HepG2 (cell line): Measurements from ENCODE around the gene FBXO4. TPM values are rescaled to one million over a fixed set of nuclear protein-coding genes. Genes with fewer than 3 reads are reported as not detected.

Experiments used
- ATAC-seq: fragments of 200-7000 bp; cut with Tn5 transposase; 3 replicates; pipeline ENCODE4 v1.9.1; 2020; ENCODE audit warnings: mild to moderate bottlenecking, moderate library complexity
- BruUV-seq: library from RNA; stranded (reverse); fragments of 400-500 nt; replicated peaks from 2 replicates; lab custom pipeline; 2021; lab: Mats Ljungman, UMichigan
- CTCF ChIA-PET: fragments of 300-600 bp; formaldehyde crosslinking; extraction: SDS; loops from one replicate; lab custom pipeline; 2021; ENCODE audit warnings: low total read pairs, inconsistent platforms, low intra/inter-chr PET ratio; lab: Yijun Ruan, JAX
- POLR2A ChIA-PET: fragments of 350-600 bp; sonication (Branson Sonifier 250); formaldehyde crosslinking; loops from one replicate; lab custom pipeline; 2020; ENCODE audit warnings: antibody characterized with exemption, inconsistent platforms; lab: Yijun Ruan, JAX
- DNase-seq: peaks from one replicate; pipeline ENCODE4 v3.0.0-alpha.2; 2015; ENCODE audit warnings: low spot score
- FAIRE-seq: peaks from 3 replicates; lab custom pipeline; 2011; peaks lifted over from hg19 to GRCh38; lab: Jason Lieb, UNC
- H2AFZ ChIP-seq: one replicate; pipeline ENCODE4 v1.6.1; 2011; ENCODE audit warnings: low read length, inconsistent platforms
- H3K27ac ChIP-seq: fragments of 300-600 bp; 3 replicates; pipeline ENCODE4 v1.8.0; 2011; ENCODE audit warnings: mixed run types, mild to moderate bottlenecking, mixed read lengths, low read length, inconsistent platforms; ENCODE audit not compliant: insufficient read depth; ENCODE audit errors: extremely low read length
- H3K27me3 ChIP-seq, 2 experiments: fragments of 200-600 bp in 1 of 2; 2 replicates in 1 of 2; 3 replicates in 1 of 2; pipeline versions ENCODE4 v1.6.0 to v1.8.0; 2011; ENCODE audit warnings: low read length in 2 of 2, mild to moderate bottlenecking in 2 of 2, moderate library complexity in 2 of 2, inconsistent platforms in 1 of 2; ENCODE audit not compliant: insufficient read depth in 2 of 2, control insufficient read depth in 1 of 2
- H3K36me3 ChIP-seq, 2 experiments: fragments of 200-600 bp in 1 of 2; replicated peaks in 1 of 2; 2 replicates in 1 of 2; 3 replicates in 1 of 2; pipeline versions ENCODE4 v1.5.1 to v1.8.0; 2011; ENCODE audit warnings: low read length in 2 of 2, inconsistent platforms in 1 of 2; ENCODE audit not compliant: insufficient read depth in 2 of 2, control insufficient read depth in 1 of 2
- H3K4me1 ChIP-seq: 2 replicates; pipeline ENCODE4 v1.5.1; 2012; ENCODE audit warnings: low read length, inconsistent platforms; ENCODE audit not compliant: insufficient read depth
- H3K4me2 ChIP-seq: 2 replicates; pipeline ENCODE4 v1.6.0; 2011; ENCODE audit warnings: low read depth, low read length, inconsistent platforms
- H3K4me3 ChIP-seq, 3 experiments: fragments of 200-600 bp in 1 of 3; sonication (generic), shearing (Covaris generic) in 1 of 3; replicated peaks in 1 of 3; 2 replicates each; pipeline ENCODE4 v1.5.1; 2011 to 2016; ENCODE audit warnings: low read length in 3 of 3, inconsistent platforms in 2 of 3, low read depth in 2 of 3, mild to moderate bottlenecking in 2 of 3, control low read depth in 1 of 3, mixed read lengths in 1 of 3; ENCODE audit not compliant: insufficient read depth in 1 of 3
- H3K79me2 ChIP-seq: one replicate; pipeline ENCODE4 v1.6.1; 2011; ENCODE audit warnings: low read length, inconsistent platforms; ENCODE audit not compliant: insufficient read depth
- H3K9ac ChIP-seq: 2 replicates; pipeline ENCODE4 v1.6.0; 2011; ENCODE audit warnings: mild to moderate bottlenecking, low read depth, low read length, inconsistent platforms; ENCODE audit not compliant: insufficient read depth
- H3K9me3 ChIP-seq: 2 replicates; pipeline ENCODE4 v1.5.1; 2012; ENCODE audit warnings: mild to moderate bottlenecking, low read length
- H4K20me1 ChIP-seq: 2 replicates; pipeline ENCODE4 v1.6.0; 2011; ENCODE audit warnings: inconsistent platforms, mild to moderate bottlenecking, low read length, moderate library complexity; ENCODE audit not compliant: insufficient read depth
- ATF2 ChIP-seq: sonication (generic); formaldehyde crosslinking; IDR thresholded peaks from 2 replicates; pipeline ENCODE4 v1.4.0; 2020; ENCODE audit warnings: missing genetic modification reagents
- FUBP1 ChIP-seq: sonication (generic); formaldehyde crosslinking; IDR thresholded peaks from 2 replicates; pipeline ENCODE4 v1.5.1; 2020; ENCODE audit warnings: missing genetic modification reagents, mild to moderate bottlenecking, borderline replicate concordance
- HHEX ChIP-seq: IDR thresholded peaks from 2 replicates; pipeline ENCODE4 v1.6.1; 2016; ENCODE audit warnings: control low read depth
- MXD3 ChIP-seq: IDR thresholded peaks from 2 replicates; pipeline ENCODE4 v1.6.1; 2016; ENCODE audit warnings: mild to moderate bottlenecking, missing biosample characterization, missing genetic modification reagents
- SP140L ChIP-seq: sonication (generic); formaldehyde crosslinking; IDR thresholded peaks from 2 replicates; pipeline ENCODE4 v1.4.0; 2020; ENCODE audit warnings: missing genetic modification reagents, borderline replicate concordance
- TOPORS ChIP-seq: sonication (generic); formaldehyde crosslinking; IDR thresholded peaks from 2 replicates; pipeline ENCODE4 v1.8.0; 2023; ENCODE audit warnings: mild to moderate bottlenecking, missing genetic modification reagents
- U2AF2 ChIP-seq: fragments of 200-400 bp; formaldehyde crosslinking; IDR thresholded peaks from 2 replicates; pipeline ENCODE4 v1.6.1; 2017; ENCODE audit warnings: low read depth, mild to moderate bottlenecking, low read length
- ZMYM2 ChIP-seq: sonication (generic); formaldehyde crosslinking; IDR thresholded peaks from 2 replicates; pipeline ENCODE4 v1.8.0; 2022; ENCODE audit warnings: mild to moderate bottlenecking, missing genetic modification reagents
- ZNF337 ChIP-seq: sonication (generic); formaldehyde crosslinking; IDR thresholded peaks from 2 replicates; pipeline ENCODE4 v1.5.1; 2020; ENCODE audit warnings: missing genetic modification reagents, low read depth, mild to moderate bottlenecking, borderline replicate concordance
- ZNF468 ChIP-seq: sonication (generic); formaldehyde crosslinking; IDR thresholded peaks from 2 replicates; pipeline ENCODE4 v1.8.0; 2022; ENCODE audit warnings: mild to moderate bottlenecking, moderate library complexity, missing genetic modification reagents
- ZNF784 ChIP-seq: sonication (generic); formaldehyde crosslinking; IDR thresholded peaks from 2 replicates; pipeline ENCODE4 v1.5.1; 2020; ENCODE audit warnings: missing genetic modification reagents, mild to moderate bottlenecking, borderline replicate concordance
- WGBS: methylation state at CpG from one replicate; pipeline ENCODE4 v1.1.6; 2017; ENCODE audit warnings: low lambda C conversion rate; 5-methylcytosine and 5-hydroxymethylcytosine counted together
- in situ Hi-C: cut with HindIII; loops from 2 replicates; pipeline ENCODE4 v1.10.0; 2017; ENCODE audit warnings: low pct_unique_long_range_greater_than_20kb; ENCODE audit not compliant: extremely low pct_ligation_motif_present
- intact Hi-C: fragments of 100-400 bp; cut with micrococcal nuclease; formaldehyde crosslinking; loops from one replicate; pipeline ENCODE4 v1.10.0; 2022; ENCODE audit not compliant: unreplicated experiment
- polyA plus RNA-seq, 8 experiments: library from polyadenylated mRNA; depleted of rRNA in 3 of 8; stranded (reverse) in 7 of 8; unstranded in 1 of 8; fragments of >200 nt; fragmentation: Illumina TruSeq in 4 of 8; extraction: Trizol in 4 of 8; gene quantifications; 2 replicates each; pipeline versions ENCODE4 v1.2.1 to v1.2.3, GENCODE V29; 2011 to 2016; ENCODE audit warnings: low read depth in 4 of 8, missing spikeins in 1 of 8, mixed read lengths in 1 of 8; ENCODE audit not compliant: insufficient read depth in 1 of 8
- total RNA-seq, 5 experiments: library from RNA; depleted of rRNA; stranded (reverse); fragments of >200 nt; fragmentation: Illumina TruSeq; extraction: Trizol; gene quantifications; 2 replicates each; pipeline ENCODE4 v1.2.3, GENCODE V29; 2016; ENCODE audit warnings: low read depth in 1 of 5

FBXO4 gene
- total and polyA plus RNA-seq, 2 of the 13 experiments (the other 11 are each of a cell fraction or from before 2014, with no cell fraction given), result 5.2 to 16.4 TPM

GRCh38 chr5:41962491-41962890 lies 37.4 kb downstream of the FBXO4 start:
- Histone ChIP-seq H3K4me1 (no peaks in the 10 kb centered on the region), H4K20me1 (no peaks in the 10 kb centered on the region), H3K9me3 (peaks cover 13% of the 10 kb centered on the region), H3K4me3 (no peak overlapping the region), H3K27me3 (no peaks in the 10 kb centered on the region), H3K9ac (no peak overlapping the region), H3K79me2 (no peaks in the 10 kb centered on the region), H3K27ac (no peak overlapping the region), H3K4me2 (no peak overlapping the region), H2AFZ (no peak overlapping the region), H3K36me3 (no peaks in the 10 kb centered on the region)
- 7% methylated on average over 3 of the region's 3 CpGs for WGBS
- intact Hi-C loops (no loop called here), in situ Hi-C loops (no loop called here)
- FAIRE-seq (no peak), ATAC-seq (no peak), DNase-seq (no peak)
- TF ChIP-seq HHEX (no peak), MXD3 (CRISPR knock-in tag) (no peak), ZNF468 (CRISPR knock-in tag) (no peak), ATF2 (CRISPR knock-in tag) (no peak), ZMYM2 (CRISPR knock-in tag) (no peak), FUBP1 (CRISPR knock-in tag) (no peak), TOPORS (CRISPR knock-in tag) (no peak), U2AF2 (no peak), ZNF337 (CRISPR knock-in tag) (no peak), ZNF784 (CRISPR knock-in tag) (no peak), SP140L (CRISPR knock-in tag) (no peak)
- ChIA-PET POLR2A (no interaction called here), CTCF (no interaction called here)
- BruUV-seq, result no TSS peak
